GM23338 (cell line): ENCODE results near the gene ZNF611.

Experiments used
- CREB1 ChIP-seq: fragments of 250-450 bp; sonication (Bioruptor Pico); IDR thresholded peaks from 2 replicates; pipeline ENCODE4 v1.5.0; 2020; ENCODE audit warnings: low read depth, mild to moderate bottlenecking, moderate library complexity
- EZH2 ChIP-seq: fragments of 200-600 bp; sonication (generic); IDR thresholded peaks from one replicate; pipeline ENCODE4 v1.8.0; 2017; ENCODE audit warnings: antibody characterized with exemption, mild to moderate bottlenecking, low read depth; ENCODE audit not compliant: unreplicated experiment
- EZH2phosphoT487 ChIP-seq: fragments of 200-600 bp; sonication (generic); IDR thresholded peaks from one replicate; pipeline ENCODE4 v1.8.1; 2018; ENCODE audit warnings: antibody characterized with exemption; ENCODE audit not compliant: unreplicated experiment
- JUNB ChIP-seq: IDR thresholded peaks from one replicate; pipeline ENCODE4 v1.6.1; 2016; ENCODE audit warnings: antibody characterized with exemption; ENCODE audit not compliant: unreplicated experiment
- POLR2AphosphoS5 ChIP-seq: IDR thresholded peaks from 2 replicates; pipeline ENCODE4 v1.6.1; 2016; ENCODE audit warnings: antibody characterized with exemption, low read depth
- STAT1 ChIP-seq: IDR thresholded peaks from one replicate; pipeline ENCODE4 v1.6.1; 2016; ENCODE audit warnings: antibody characterized with exemption; ENCODE audit not compliant: unreplicated experiment
- ZNF331 ChIP-seq: fragments of 250-450 bp; sonication (Bioruptor Pico); IDR thresholded peaks from 2 replicates; pipeline ENCODE4 v1.5.0; 2020; ENCODE audit warnings: low read depth, mild to moderate bottlenecking, moderate library complexity
- TF ChIP-seq, protein P1 (sequence below), 2 experiments: fragments of 200-600 bp in 1 of 2; sonication (generic) in 1 of 2; conservative IDR thresholded peaks; 2 replicates each; pipeline versions ENCODE4 v1.5.1 to v1.6.1; 2016 to 2017; ENCODE audit warnings: antibody characterized with exemption in 2 of 2, low read depth in 2 of 2, mild to moderate bottlenecking in 2 of 2, moderate library complexity in 1 of 2
- TF ChIP-seq, protein P2 (sequence below): IDR thresholded peaks from one replicate; pipeline ENCODE4 v1.6.1; 2018; ENCODE audit warnings: antibody characterized with exemption; ENCODE audit not compliant: unreplicated experiment
- TF ChIP-seq, protein P3 (sequence below): IDR thresholded peaks from 2 replicates; pipeline ENCODE4 v1.6.1; 2016; ENCODE audit warnings: antibody characterized with exemption

DNA sequence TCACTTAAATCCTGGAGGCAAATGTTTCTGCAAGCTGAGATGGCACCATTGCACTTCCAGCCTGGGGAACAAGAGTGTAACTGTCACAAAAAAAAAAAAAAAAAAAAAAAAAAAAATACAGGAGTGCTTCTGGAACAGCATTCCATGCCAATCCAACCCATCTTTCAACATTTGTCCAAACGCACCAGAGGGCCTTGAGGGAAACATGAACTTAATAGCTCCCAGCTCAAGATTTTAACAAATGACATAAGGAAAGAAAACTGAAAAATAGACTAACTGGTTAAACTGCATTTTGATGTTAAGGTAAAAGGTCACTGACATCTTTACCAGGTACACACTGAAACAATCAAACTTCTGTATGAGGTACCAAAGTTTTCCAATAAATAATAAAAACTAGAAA is 49.0 kb downstream of the ZNF611 start:
- TF ChIP-seq POLR2AphosphoS5 (no peak), EZH2 (no peak), EZH2phosphoT487 (no peak), JUNB (no peak), CREB1 (CRISPR knock-in tag) (no peak), ZNF331 (CRISPR knock-in tag) (no peak), STAT1 (no peak)
- TF ChIP-seq, protein P1, sequence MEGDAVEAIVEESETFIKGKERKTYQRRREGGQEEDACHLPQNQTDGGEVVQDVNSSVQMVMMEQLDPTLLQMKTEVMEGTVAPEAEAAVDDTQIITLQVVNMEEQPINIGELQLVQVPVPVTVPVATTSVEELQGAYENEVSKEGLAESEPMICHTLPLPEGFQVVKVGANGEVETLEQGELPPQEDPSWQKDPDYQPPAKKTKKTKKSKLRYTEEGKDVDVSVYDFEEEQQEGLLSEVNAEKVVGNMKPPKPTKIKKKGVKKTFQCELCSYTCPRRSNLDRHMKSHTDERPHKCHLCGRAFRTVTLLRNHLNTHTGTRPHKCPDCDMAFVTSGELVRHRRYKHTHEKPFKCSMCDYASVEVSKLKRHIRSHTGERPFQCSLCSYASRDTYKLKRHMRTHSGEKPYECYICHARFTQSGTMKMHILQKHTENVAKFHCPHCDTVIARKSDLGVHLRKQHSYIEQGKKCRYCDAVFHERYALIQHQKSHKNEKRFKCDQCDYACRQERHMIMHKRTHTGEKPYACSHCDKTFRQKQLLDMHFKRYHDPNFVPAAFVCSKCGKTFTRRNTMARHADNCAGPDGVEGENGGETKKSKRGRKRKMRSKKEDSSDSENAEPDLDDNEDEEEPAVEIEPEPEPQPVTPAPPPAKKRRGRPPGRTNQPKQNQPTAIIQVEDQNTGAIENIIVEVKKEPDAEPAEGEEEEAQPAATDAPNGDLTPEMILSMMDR (conservative IDR thresholded peaks at IDR 0.05; ENCODE audit: low read depth in 2 of 2), result no peak
- TF ChIP-seq, protein P2, sequence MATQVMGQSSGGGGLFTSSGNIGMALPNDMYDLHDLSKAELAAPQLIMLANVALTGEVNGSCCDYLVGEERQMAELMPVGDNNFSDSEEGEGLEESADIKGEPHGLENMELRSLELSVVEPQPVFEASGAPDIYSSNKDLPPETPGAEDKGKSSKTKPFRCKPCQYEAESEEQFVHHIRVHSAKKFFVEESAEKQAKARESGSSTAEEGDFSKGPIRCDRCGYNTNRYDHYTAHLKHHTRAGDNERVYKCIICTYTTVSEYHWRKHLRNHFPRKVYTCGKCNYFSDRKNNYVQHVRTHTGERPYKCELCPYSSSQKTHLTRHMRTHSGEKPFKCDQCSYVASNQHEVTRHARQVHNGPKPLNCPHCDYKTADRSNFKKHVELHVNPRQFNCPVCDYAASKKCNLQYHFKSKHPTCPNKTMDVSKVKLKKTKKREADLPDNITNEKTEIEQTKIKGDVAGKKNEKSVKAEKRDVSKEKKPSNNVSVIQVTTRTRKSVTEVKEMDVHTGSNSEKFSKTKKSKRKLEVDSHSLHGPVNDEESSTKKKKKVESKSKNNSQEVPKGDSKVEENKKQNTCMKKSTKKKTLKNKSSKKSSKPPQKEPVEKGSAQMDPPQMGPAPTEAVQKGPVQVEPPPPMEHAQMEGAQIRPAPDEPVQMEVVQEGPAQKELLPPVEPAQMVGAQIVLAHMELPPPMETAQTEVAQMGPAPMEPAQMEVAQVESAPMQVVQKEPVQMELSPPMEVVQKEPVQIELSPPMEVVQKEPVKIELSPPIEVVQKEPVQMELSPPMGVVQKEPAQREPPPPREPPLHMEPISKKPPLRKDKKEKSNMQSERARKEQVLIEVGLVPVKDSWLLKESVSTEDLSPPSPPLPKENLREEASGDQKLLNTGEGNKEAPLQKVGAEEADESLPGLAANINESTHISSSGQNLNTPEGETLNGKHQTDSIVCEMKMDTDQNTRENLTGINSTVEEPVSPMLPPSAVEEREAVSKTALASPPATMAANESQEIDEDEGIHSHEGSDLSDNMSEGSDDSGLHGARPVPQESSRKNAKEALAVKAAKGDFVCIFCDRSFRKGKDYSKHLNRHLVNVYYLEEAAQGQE, result no peak
- TF ChIP-seq, protein P3, sequence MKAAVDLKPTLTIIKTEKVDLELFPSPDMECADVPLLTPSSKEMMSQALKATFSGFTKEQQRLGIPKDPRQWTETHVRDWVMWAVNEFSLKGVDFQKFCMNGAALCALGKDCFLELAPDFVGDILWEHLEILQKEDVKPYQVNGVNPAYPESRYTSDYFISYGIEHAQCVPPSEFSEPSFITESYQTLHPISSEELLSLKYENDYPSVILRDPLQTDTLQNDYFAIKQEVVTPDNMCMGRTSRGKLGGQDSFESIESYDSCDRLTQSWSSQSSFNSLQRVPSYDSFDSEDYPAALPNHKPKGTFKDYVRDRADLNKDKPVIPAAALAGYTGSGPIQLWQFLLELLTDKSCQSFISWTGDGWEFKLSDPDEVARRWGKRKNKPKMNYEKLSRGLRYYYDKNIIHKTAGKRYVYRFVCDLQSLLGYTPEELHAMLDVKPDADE, result no peak
